OCI-LY3 (cell line): ENCODE results near the gene NR1H3.
"Not testable (repeated sequence)": the region's sequence is repeated elsewhere in the genome, so short reads cannot be mapped to it uniquely, and the experiment has no call there.

Experiments
- H2AFZ ChIP-seq: fragments of 200-600, 300-600 bp; shearing (Covaris generic); 2 replicates; pipeline ENCODE4 v1.6.0; 2014; ENCODE audit warnings: antibody characterized with exemption, low read depth, low read length
- H3K27ac ChIP-seq: fragments of 200-600, 300-600 bp; sonication (generic); 2 replicates; pipeline ENCODE4 v1.5.1; 2014; ENCODE audit warnings: mild to moderate bottlenecking, low read length, moderate library complexity, mixed read lengths
- H3K27me3 ChIP-seq: fragments of 200-600, 300-600 bp; sonication (generic); 2 replicates; pipeline ENCODE4 v1.6.1; 2014; ENCODE audit warnings: low read depth, low read length, mixed read lengths
- H3K36me3 ChIP-seq: fragments of 200-600, 300-600 bp; sonication (generic); replicated peaks from 2 replicates; pipeline ENCODE3; 2014; ENCODE audit warnings: low read depth, low read length, mixed read lengths
- H3K4me1 ChIP-seq: fragments of 300-600, 200-600 bp; sonication (generic); 2 replicates; pipeline ENCODE4 v1.6.1; 2014; ENCODE audit warnings: low read length, mixed read lengths
- H3K4me2 ChIP-seq: fragments of 200-600, 300-600 bp; sonication (generic); 2 replicates; pipeline ENCODE4 v1.6.1; 2014; ENCODE audit warnings: low read length, mixed read lengths
- H3K4me3 ChIP-seq: fragments of 300-600, 200-600 bp; sonication (generic); 2 replicates; pipeline ENCODE4 v1.5.1; 2014; ENCODE audit warnings: antibody characterized with exemption, mild to moderate bottlenecking, low read length, moderate library complexity
- H3K79me2 ChIP-seq: fragments of 300-600, 200-600 bp; shearing (Covaris generic); 2 replicates; pipeline ENCODE4 v1.6.1; 2014; ENCODE audit warnings: mild to moderate bottlenecking, low read length, mixed read lengths
- H3K9ac ChIP-seq: fragments of 300-600, 200-600 bp; shearing (Covaris generic); 2 replicates; pipeline ENCODE4 v1.6.0; 2014; ENCODE audit warnings: mild to moderate bottlenecking, low read length, moderate library complexity
- H3K9me3 ChIP-seq: fragments of 200-600, 300-600 bp; shearing (Covaris generic); 2 replicates; pipeline ENCODE4 v1.6.1; 2014; ENCODE audit warnings: low read length, mixed read lengths; ENCODE audit not compliant: insufficient read depth
- H4K20me1 ChIP-seq: fragments of 200-600, 300-600 bp; sonication (generic); 2 replicates; pipeline ENCODE4 v1.6.1; 2016; ENCODE audit warnings: low read length, mixed read lengths; ENCODE audit not compliant: insufficient read depth
- EZH2phosphoT487 ChIP-seq: fragments of 200-600 bp; shearing (Covaris generic); IDR thresholded peaks from 2 replicates; pipeline ENCODE4 v1.6.1; 2018; ENCODE audit warnings: antibody characterized with exemption, mixed run types, low read depth
- TF ChIP-seq, protein P1 (sequence below): fragments of 200-600, 300-600 bp; sonication (generic); IDR thresholded peaks from 2 replicates; pipeline ENCODE4 v1.5.1; 2014; ENCODE audit warnings: antibody characterized with exemption, low read length, low read depth

NR1H3 gene

GRCh38 chr11:47257517-47258316 lies at the start of gene NR1H3:
Gene NR1H3, plus strand, starts transcription at chr11:47257996. Its CDS starts 1,221 bp downstream, at chr11:47259217.
- no peaks in the 10 kb centered on the region for H3K79me2 ChIP-seq
- H3K9ac ChIP-seq, result no peak within 1 kb of the TSS
- no peaks in the 10 kb centered on the region for H3K9me3 ChIP-seq
- no peaks in the 10 kb centered on the region for H4K20me1 ChIP-seq
- H3K27ac ChIP-seq, result no peak within 1 kb of the TSS
- H3K36me3 ChIP-seq, result no peaks in the 10 kb centered on the region
- no peak within 1 kb of the TSS for H3K4me3 ChIP-seq
- no peaks in the 10 kb centered on the region for H3K4me1 ChIP-seq
- H3K27me3 ChIP-seq, result no peaks in the 10 kb centered on the region
- H2AFZ ChIP-seq, result no peak within 1 kb of the TSS
- no peak within 1 kb of the TSS for H3K4me2 ChIP-seq
- TF ChIP-seq EZH2phosphoT487, result no peak
- TF ChIP-seq, protein P1, sequence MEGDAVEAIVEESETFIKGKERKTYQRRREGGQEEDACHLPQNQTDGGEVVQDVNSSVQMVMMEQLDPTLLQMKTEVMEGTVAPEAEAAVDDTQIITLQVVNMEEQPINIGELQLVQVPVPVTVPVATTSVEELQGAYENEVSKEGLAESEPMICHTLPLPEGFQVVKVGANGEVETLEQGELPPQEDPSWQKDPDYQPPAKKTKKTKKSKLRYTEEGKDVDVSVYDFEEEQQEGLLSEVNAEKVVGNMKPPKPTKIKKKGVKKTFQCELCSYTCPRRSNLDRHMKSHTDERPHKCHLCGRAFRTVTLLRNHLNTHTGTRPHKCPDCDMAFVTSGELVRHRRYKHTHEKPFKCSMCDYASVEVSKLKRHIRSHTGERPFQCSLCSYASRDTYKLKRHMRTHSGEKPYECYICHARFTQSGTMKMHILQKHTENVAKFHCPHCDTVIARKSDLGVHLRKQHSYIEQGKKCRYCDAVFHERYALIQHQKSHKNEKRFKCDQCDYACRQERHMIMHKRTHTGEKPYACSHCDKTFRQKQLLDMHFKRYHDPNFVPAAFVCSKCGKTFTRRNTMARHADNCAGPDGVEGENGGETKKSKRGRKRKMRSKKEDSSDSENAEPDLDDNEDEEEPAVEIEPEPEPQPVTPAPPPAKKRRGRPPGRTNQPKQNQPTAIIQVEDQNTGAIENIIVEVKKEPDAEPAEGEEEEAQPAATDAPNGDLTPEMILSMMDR, result peak; percentile 19; the same call in 1 of the 2 replicates

GRCh38 chr11:47208008-47208552 lies 49.7 kb upstream of the NR1H3 start:
- H3K4me3 ChIP-seq, H3K9ac ChIP-seq, H3K4me2 ChIP-seq, H3K79me2 ChIP-seq, H3K36me3 ChIP-seq, H3K27ac ChIP-seq, H4K20me1 ChIP-seq, H2AFZ ChIP-seq, H3K27me3 ChIP-seq, H3K9me3 ChIP-seq, H3K4me1 ChIP-seq: not testable (repeated sequence)

GRCh38 chr11:47208628-47209027 lies 49.2 kb upstream of the NR1H3 start:
- Histone ChIP-seq H3K9ac (no peak overlapping the region), H3K4me1 (no peaks in the 10 kb centered on the region), H3K27me3 (no peaks in the 10 kb centered on the region), H3K79me2 (no peaks in the 10 kb centered on the region), H4K20me1 (no peaks in the 10 kb centered on the region), H3K9me3 (no peaks in the 10 kb centered on the region), H3K4me2 (no peak overlapping the region), H3K27ac (no peak overlapping the region), H3K36me3 (no peaks in the 10 kb centered on the region), H2AFZ (no peak overlapping the region), H3K4me3 (no peak overlapping the region)
- TF ChIP-seq, protein P1, result no peak
- no peak for TF ChIP-seq EZH2phosphoT487

GRCh38 chr11:47212938-47213337 lies 44.9 kb upstream of the NR1H3 start:
- no peak overlapping the region for H3K4me3 ChIP-seq
- peaks cover 11% of the 10 kb centered on the region for H3K4me1 ChIP-seq
- peaks cover 11% of the 10 kb centered on the region for H3K36me3 ChIP-seq
- no peak overlapping the region for H3K27ac ChIP-seq
- H3K27me3 ChIP-seq, result no peaks in the 10 kb centered on the region
- no peaks in the 10 kb centered on the region for H3K9me3 ChIP-seq
- peaks cover 1% of the 10 kb centered on the region; the same call in 1 of the 2 replicates for H4K20me1 ChIP-seq
- H3K9ac ChIP-seq, result no peak overlapping the region
- H3K79me2 ChIP-seq, result peaks cover 19% of the 10 kb centered on the region
- TF ChIP-seq, protein P1, result no peak
- no peak for TF ChIP-seq EZH2phosphoT487
- H2AFZ ChIP-seq, result no peak overlapping the region
- no peak overlapping the region for H3K4me2 ChIP-seq
